Measurements from ENCODE around the gene HTATSF1.
A peak's percentile ranks its signal among the peaks of the same experiment; 100 is the strongest.

Gene HTATSF1, protein sequence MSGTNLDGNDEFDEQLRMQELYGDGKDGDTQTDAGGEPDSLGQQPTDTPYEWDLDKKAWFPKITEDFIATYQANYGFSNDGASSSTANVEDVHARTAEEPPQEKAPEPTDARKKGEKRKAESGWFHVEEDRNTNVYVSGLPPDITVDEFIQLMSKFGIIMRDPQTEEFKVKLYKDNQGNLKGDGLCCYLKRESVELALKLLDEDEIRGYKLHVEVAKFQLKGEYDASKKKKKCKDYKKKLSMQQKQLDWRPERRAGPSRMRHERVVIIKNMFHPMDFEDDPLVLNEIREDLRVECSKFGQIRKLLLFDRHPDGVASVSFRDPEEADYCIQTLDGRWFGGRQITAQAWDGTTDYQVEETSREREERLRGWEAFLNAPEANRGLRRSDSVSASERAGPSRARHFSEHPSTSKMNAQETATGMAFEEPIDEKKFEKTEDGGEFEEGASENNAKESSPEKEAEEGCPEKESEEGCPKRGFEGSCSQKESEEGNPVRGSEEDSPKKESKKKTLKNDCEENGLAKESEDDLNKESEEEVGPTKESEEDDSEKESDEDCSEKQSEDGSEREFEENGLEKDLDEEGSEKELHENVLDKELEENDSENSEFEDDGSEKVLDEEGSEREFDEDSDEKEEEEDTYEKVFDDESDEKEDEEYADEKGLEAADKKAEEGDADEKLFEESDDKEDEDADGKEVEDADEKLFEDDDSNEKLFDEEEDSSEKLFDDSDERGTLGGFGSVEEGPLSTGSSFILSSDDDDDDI

DNA sequence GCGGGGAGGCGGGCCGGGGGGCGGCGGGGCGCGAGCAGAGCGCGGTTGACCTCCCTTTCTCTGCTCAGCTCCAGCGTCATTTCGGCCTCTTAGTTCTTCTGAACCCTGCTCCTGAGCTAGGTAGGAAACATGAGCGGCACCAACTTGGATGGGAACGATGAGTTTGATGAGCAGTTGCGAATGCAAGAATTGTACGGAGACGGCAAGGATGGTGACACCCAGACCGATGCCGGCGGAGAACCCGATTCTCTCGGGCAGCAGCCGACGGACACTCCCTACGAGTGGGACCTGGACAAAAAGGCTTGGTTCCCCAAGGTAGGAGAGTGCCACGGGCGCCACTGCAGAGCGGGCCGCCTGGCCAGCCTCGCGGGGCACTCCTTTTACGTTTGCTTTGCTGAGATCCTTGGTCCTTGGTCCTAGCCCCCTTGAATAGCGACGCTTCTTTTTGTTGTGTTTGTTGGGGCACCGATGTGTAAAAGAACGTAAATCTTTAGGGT lies at the start of gene HTATSF1:
TSS of gene HTATSF1 (plus strand) at position 37 of the 497 bp plus-strand sequence. CDS start at position 130, 93 bp downstream.
- DNase-seq, result no peak

DNA sequence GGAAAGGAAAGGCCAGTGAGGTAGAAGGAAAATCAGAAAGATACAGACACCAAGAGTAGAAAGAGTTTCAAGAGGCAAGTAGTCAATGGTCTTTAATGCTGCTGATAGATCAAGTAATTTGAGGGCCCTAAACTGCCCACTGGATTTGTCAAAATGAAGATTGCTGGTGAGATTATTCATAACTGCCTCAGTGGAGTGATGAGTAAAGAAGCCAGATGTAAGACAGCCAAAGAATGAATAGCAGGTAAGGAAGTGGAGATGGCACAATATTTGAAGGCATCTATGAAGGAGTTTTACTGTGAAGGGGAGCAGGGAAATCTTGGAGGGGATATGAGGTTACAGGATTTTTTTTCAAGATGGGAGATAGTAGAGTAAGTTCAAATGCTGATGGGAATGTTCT lies 49.4 kb upstream of the HTATSF1 start:
- no peak for DNase-seq

DNA sequence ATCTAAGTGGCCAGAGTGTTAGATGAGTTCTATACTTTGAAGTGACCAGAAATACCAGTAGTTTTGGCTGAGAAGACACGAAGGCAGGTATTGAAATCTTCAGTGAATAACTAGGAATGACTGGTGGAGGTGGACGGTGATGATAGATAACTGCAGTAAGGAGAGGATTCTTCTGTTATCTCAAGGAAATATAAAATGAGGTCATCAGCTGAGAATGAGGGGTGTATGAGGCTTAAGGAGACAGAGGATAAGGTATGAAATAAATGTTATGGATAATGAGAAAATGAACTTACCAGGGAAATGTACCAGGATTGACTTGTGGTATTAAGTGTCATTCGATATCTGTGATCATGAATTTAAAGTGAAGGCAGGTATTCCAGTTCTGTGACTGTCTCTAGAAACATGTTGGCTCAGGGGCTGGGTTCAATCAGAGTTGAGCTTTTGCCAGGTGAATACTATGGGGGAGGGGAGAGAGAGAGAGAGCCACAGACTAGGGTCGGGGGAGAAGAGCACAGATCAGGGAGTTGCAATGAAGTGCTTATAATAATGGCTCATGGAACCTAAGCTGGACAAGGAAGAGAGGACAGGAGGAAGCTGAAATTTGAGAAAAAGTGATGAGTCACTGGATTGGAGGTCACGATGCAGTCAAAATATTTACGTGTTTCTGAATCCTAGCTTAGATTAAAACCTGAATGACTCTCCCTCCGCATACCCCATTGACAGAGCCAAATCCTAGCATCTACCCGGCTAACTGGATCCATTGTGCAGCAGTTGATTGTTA lies 47.2 kb upstream of the HTATSF1 start:
- no peak for DNase-seq

DNA sequence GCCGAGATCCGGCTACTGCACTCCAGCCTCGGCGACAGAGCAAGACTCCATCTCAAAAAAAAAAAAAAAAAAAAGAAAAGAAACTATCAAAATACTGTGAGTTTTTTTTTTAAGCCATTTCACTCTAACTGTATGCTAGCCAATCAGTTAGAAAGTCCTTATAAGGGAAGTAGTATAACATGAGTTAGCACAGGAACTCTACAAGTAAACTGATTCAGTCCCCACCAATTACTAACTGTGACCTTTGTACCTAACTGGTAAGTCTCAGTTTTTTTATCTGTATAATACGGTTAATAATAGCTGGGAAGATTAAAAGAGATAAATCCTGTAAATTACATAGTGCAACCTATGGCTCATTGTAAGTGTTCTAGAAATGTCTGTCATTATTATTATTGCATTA lies 44.8 kb upstream of the HTATSF1 start:
- DNase-seq, result no peak

DNA sequence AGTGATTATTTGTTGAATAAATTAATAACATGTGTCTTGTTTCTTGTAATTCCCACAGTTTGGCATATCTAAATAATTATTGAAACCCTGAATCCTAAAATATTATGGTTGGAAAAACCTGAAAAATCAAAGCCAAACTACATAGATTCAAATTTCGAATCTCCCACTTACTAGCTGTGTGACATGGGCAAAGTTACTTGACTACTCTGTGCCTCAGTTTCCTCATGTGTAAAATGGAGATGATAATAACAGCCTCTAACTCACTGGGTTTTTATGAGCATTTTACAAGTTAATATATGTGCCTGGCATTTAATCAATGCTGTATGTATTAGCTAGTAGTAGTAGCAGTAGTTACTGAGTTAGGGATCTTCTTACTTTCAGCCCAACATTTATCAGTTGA lies 44.3 kb upstream of the HTATSF1 start:
- no peak for DNase-seq

DNA sequence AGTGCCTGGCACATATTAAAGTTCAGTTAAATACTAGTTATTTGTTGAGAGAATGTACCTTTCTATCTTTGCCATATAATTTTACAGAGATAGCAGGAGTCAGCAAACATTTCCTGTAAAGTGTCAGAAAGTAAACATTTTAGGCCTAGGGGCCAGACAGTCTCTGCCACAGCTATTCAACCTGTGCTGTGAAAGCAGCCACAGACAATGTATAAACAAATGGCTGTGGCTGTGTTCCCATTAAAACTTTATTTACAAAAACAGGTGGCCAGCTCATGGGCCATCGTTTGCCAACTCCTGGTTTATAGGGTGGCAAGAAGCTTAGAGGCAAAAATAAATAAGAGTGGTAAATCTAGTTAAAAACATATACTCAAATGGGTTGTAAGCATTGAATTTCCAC lies 43.6 kb upstream of the HTATSF1 start:
- DNase-seq, result no peak

DNA sequence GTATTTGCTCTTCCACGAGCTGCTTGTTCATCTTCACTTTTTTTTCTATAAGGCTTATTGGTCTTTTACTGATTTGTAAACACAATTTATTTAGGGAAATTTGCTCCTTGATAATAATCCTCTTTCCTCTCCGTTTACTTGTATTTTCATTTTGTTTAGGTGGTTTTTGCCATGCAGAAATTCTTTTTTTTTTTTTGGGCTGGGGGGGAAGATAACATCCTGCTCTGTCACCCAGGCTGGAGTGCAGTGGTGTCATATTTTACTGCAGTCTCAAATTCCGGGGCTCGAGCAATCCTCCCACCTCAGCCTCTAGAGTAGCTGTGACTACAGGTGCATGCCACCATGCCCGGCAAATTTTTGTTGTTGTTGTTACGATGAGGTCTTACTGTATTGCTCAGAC lies 41.3 kb upstream of the HTATSF1 start:
- DNase-seq, result no peak

DNA sequence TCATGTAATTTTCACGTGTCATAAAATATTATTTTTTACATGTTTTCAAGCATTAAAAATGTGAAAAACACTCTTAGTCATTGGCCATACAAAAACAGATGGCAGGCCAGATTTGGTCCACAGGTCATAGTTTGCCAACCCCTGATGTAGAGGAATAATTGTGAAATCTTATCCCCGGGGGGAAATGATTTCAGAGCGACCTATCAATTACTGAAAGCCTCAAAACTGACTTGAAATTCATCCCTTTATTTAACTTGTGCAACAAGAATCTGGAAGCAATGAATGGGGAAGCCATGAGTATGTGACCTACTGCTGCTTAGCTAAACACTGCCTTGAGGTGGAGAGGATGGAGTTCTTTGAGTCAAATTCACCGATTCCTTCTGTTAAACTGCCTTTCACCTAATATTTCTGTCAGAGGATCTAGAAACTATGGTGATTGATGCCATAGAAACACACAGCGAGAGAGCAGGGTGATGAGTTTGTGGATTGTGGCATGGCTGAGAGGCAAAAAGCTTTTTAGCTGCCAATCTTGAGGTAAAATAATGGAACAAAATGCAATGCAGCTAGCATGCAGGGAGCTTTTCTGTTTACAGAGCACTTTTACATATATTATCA lies 40.0 kb upstream of the HTATSF1 start:
- no peak for DNase-seq

DNA sequence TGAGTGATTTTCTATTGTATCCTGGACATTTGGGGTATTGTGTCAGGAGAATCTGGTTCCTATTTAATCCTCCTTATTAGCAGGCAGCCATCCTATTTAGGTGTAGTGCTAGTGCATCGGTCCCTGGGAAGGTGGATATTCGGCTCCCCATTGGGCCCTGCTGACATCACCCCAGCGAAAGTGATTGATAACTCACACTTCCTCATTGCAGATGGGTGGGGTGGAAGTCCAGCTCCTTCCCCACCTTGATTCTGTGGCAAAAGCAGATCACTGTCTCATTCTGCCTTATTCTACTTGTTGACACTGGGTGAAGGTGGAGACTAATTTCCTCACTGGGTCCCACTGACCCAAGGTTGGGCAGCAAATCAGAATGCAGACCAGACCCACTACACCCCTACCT lies 32.8 kb upstream of the HTATSF1 start:
- DNase-seq, result no peak

DNA sequence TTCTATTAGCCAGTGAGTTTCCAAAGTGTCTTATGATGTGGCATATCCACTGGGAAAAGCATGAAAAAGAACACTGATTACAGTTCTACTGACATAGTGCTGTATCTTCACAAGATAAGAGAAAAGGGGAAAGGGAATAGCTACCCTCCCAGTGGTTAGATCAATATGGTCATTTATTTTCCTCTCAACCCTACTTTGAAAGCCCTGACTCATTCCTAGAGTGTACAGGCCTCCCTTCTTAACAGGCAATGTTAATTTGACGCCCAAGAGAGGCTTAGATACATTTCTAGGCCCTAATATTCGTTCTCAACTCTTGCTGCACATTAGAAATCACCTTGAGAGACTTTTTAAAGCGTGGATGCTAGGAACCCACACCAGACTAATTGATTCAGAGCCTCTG lies 30.1 kb upstream of the HTATSF1 start:
- no peak for DNase-seq

DNA sequence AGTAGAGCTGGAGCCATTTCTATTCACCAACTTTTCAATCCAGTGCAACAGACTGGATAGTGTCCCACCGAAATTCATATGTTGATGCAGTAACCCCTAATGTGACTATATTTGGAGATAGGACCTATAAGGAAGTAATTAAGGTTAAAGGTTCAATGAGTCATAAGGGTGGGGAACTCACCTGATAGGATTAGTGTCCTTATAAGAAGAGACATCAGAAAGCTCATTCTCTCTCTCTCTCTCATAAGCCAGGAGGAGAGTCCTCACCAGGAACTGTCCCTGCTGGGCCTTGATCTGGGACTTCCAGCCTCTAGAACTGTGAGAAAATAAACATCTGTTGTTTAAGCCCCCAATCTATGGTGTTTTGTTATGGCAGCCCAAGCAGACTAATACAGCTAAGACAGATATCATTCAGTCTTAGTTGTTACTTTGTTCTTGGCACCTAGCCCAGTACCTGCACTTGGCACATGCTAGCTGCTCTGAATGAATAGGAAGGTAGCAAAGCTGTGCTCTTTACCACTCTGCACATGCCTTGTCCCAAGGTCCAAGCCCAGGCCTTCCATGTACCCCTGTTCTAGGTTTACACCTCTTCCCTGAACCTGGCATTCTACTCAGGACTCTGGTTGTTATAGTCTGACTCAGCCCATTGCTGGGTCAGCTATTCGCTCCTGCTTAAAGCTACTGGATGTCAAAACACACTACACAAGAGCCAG lies 28.8 kb upstream of the HTATSF1 start:
- no peak for DNase-seq

DNA sequence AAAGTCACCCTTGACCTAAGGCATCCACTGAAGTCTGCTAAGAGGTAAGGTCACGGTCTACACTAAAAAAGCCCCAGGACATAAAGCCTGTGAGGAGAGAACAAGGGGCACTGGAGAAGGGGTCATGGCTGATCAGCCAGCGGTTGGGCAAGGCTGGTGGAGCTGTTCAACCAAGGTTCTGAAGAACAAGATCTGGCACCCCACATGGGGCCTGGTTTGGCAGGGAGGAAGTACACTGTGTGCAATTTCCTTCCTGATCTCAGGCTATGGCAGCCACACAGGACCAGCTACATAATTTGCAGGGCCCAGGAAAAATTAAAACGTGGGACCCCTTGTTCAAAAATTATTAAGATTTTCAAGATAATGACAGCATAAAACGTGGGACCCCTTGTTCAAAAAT lies 23.7 kb upstream of the HTATSF1 start:
- DNase-seq, result no peak

DNA sequence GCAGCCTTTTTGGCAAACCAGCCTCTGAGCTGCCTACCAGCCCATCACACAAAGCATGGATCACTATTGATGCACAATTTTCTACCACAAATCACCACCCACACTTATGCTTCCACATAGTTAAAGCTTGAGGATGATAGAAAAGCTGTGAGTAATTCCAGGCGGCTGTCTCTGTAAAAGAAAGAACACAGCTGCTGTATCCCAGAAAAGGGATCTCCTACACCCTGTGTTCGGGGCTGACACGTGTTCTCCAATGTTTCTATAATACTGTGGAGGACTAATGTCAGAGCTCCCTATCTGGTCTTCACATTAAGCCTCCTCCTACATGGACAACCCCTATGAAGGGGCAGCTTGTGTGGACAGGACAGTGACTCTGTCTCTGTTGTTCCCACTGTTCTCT lies 22.2 kb upstream of the HTATSF1 start:
- DNase-seq, result no peak

DNA sequence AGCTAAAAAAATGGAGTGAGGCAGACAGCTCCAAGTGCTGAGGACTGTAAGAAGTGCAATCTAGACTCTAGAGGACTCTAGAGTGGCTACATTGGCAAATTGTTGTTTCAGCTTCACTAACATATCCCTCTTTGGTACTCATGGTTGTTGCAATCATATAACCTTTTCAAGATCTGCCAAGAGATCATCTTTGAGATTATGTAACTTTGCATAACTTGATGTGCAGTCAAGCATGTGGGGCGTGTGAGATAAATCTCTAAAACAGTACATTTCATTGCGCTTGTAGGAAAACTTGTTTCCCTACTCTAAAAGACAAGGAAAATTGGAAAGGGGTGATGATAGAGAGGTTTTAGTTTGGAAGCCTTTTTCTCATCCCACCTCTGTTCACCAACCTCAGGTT lies 20.9 kb upstream of the HTATSF1 start:
- DNase-seq, result no peak

DNA sequence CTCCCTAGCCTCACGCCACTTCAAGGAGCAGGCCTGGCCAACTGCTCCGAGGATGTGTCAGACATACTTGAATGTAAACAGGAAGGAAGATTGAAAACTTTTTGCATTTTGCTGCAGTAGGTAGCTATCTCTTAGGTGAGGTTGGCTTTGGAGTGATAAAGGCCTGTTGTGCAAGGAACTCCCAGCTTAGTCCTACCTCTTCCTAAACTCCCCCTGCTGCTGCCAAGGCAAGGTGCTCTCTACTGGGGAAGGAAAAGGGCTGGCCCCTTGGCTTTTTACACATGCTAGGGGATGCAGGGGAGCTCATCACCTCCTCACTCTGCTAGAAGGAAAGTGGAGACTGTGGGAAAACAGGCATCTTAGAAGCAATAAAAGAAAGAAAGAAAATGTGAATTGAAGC lies 20.4 kb upstream of the HTATSF1 start:
- DNase-seq, result peak; percentile 14

DNA sequence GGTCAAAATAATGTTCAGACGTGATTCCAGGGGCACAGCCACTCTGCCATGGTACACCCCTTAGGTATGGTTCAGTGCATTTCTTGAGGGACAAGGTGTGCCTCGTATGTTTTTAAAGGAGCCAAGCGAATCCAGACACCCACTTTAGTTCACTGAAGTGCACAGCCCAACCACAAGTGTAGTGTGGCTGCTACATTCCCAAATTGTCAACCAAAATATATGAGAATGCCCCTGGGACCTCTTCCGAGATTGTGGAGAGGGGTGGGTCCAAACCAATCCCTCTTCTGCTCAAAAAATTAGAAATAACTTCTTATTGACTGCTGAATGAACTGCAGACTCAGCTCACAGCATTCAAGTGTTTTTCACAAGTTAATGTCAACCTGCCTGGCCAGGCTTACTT lies 17.0 kb upstream of the HTATSF1 start:
- DNase-seq, result no peak

DNA sequence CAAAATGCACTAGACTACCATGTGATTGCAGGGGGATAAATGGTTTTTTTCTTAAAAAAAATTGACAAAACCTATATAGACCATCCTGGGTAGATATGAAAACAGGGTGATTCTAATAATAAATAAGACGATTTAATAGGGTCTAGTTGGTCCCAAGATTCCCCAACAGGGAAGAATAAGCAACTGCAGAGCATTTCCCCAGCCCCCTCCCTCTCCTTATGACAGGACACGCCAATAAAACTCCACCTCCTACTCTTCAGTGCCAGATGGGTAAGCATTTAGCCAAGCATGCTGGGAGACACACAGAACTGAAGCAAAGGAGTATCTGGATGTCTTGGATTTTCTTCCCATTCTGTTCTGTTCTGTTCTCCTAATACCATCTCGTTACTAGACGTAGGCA lies 9.7 kb upstream of the HTATSF1 start, which contains the start of gene BRS3:
TSS of gene BRS3 (plus strand) at position 301 of the 400 bp plus-strand sequence. CDS start 168 bp downstream, outside the sequence.
- no peak for DNase-seq

DNA sequence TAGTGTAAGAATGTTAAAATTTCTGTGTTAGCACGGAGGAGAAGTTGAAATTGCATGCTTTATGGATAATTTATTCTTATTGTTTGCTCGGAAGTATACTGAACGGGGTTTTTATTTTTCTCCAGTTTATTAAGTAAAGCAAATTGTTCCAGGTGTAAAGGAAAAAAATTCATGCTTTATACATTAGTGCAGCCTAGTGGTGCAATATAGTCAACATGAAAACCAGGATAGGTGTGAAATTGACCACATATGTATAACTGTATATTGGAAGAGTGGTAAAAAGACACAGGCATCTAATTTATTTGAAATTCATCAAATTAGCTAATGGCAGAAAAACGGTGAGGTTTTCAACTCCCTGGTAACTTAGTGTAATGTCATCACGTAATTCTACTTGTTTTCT lies 8.7 kb upstream of the HTATSF1 start:
- no peak for DNase-seq

DNA sequence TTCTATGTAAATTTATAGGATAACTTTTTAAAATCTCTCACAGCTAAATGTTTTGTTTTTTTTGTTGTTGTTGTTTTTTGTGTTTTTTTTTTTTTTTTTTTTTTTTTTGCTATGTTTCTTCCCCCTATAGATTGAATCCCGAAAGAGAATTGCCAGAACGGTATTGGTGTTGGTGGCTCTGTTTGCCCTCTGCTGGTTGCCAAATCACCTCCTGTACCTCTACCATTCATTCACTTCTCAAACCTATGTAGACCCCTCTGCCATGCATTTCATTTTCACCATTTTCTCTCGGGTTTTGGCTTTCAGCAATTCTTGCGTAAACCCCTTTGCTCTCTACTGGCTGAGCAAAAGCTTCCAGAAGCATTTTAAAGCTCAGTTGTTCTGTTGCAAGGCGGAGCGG lies 5.6 kb upstream of the HTATSF1 start:
- DNase-seq, result no peak

DNA sequence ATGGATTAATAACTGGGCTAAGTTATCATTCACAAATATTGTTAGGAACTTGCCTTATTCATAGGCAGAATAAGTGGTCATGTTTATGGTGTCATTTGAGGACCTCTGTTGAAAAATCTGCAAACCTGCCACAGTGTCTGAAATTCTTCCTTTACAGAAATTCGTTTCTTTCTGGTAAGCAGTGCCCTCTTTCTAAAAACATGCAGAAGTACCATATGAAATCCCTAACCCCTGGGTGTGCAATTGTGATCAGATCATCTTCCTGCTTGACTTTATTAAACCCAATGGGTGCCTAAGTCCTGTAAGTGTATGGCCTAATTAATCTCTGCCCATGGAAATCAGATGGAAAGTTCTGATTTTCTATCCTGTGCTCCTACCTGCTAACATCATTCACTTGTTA lies 4.4 kb upstream of the HTATSF1 start:
- no peak for DNase-seq

DNA sequence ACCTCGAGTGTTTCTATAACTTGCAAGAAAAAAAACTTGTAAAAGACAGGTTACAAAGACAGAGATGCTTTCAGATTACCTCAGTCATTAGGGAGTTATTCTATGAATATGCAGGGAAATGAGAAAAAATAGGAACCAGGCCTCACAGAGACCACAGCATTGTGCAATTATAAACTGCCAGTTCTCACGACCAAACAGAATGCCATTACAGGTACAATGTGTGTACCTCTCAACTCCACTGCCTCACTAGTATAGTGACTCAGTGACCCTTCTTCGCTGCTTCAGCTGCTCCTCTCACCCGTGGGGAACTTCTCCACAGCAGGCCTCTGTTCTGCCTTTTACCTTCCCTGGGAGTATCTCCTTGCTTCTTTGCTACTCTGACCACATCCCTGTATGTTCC lies 2.3 kb upstream of the HTATSF1 start:
- DNase-seq, result no peak

DNA sequence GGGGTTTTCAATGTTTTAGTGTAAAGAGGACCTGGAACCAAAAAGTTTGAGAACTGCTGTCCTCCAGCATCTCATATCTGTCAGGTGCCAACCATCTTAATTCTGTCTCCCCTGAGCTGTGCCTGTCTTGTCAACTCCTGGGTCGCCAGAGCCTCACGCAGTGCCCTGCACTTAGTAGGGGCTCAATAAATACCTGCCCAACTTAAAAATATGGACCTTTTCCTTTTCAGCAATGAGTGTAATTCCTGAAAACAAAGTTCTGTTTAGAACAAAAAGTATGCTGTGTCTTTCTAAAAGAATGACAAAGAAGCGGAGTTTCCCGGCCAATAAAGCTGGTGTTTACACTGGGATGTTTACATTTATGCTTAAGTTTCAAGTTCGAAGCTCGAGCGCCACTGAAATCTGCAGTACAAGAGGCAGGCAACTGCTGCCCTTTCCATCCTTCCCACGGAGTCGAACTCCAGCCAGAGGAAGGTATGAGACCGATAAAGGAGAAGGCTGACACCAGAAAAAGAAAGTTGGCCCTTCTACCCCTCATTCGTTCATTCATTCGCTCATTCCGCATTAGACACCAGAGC lies 1.1 kb upstream of the HTATSF1 start:
- no peak for DNase-seq

Measured in stimulated activated CD4-positive, alpha-beta T cell treated with anti-CD3 and anti-CD28 coated beads, Interleukin-15, amount 100 ng/mL, for 24 hours (primary cell).